Endothelial cell (in vitro differentiated cells): ENCODE results near the gene KLF3. TPM values are rescaled to one million over a fixed set of nuclear protein-coding genes. Genes with fewer than 3 reads are reported as not detected.

Experiments
- DNase-seq: peaks from one replicate; pipeline ENCODE4 v3.0.0; 2021; ENCODE audit warnings: low spot score
- H3K27ac Mint-ChIP-seq: one replicate; pipeline ENCODE4 v1.8.0; 2021; ENCODE audit warnings: mixed read lengths, inconsistent platforms; ENCODE audit not compliant: unreplicated experiment
- H3K27me3 Mint-ChIP-seq: one replicate; pipeline ENCODE4 v1.8.0; 2021; ENCODE audit warnings: mild to moderate bottlenecking, moderate library complexity, mixed read lengths, inconsistent platforms; ENCODE audit not compliant: unreplicated experiment
- H3K36me3 Mint-ChIP-seq: one replicate; pipeline ENCODE4 v1.8.0; 2021; ENCODE audit warnings: mild to moderate bottlenecking, low read depth, mixed read lengths, inconsistent platforms; ENCODE audit not compliant: unreplicated experiment
- H3K4me1 Mint-ChIP-seq: one replicate; pipeline ENCODE4 v1.8.0; 2021; ENCODE audit warnings: mild to moderate bottlenecking, mixed read lengths, inconsistent platforms; ENCODE audit not compliant: unreplicated experiment
- H3K4me3 Mint-ChIP-seq: one replicate; pipeline ENCODE4 v1.8.0; 2021; ENCODE audit warnings: mild to moderate bottlenecking, mixed read lengths, inconsistent platforms; ENCODE audit not compliant: unreplicated experiment
- H3K9me3 Mint-ChIP-seq: one replicate; pipeline ENCODE4 v1.8.0; 2021; ENCODE audit warnings: mixed read lengths, inconsistent platforms; ENCODE audit not compliant: unreplicated experiment
- CTCF ChIP-seq: fragments of 200-600 bp; sonication (generic); IDR thresholded peaks from one replicate; pipeline ENCODE4 v1.5.0; 2021; ENCODE audit warnings: antibody characterized with exemption; ENCODE audit not compliant: unreplicated experiment
- total RNA-seq: library from RNA; stranded (reverse); fragmentation: NEBNext Ultra II Directional; extraction: Animal tissue kit (Norgen Biotek cat#: 25700); gene quantifications from one replicate; pipeline ENCODE4 v1.2.1, GENCODE V29; 2021; ENCODE audit not compliant: unreplicated experiment

The KLF3 gene
- total RNA-seq, 1 donor from 2014 or later, result 73.4 TPM

- TF ChIP-seq CTCF, result no peak
- H3K27ac Mint-ChIP-seq, result no peak overlapping the region
- peaks cover 8% of the 10 kb centered on the region for H3K4me1 Mint-ChIP-seq
- peaks cover 9% of the 10 kb centered on the region for H3K27me3 Mint-ChIP-seq
- peaks cover 4% of the 10 kb centered on the region for H3K9me3 Mint-ChIP-seq
- no peak for DNase-seq
- peaks cover 13% of the 10 kb centered on the region for H3K36me3 Mint-ChIP-seq
- H3K4me3 Mint-ChIP-seq, result no peak overlapping the region
Measured at GRCh38 chr4:38747629-38748028, 83.6 kb downstream of the KLF3 start.

- Mint-ChIP-seq H3K4me1 (no peaks in the 10 kb centered on the region), H3K36me3 (peaks cover 13% of the 10 kb centered on the region), H3K4me3 (no peak overlapping the region), H3K27me3 (peaks cover 7% of the 10 kb centered on the region), H3K27ac (no peak overlapping the region), H3K9me3 (peaks cover 4% of the 10 kb centered on the region)
- TF ChIP-seq CTCF, result no peak
- DNase-seq, result no peak
Measured at GRCh38 chr4:38749336-38749735, 85.3 kb downstream of the KLF3 start.

Other genes with a start within 250 kb of the KLF3 start
- not detected for gene TLR10, start 118.8 kb downstream of the KLF3 start, total RNA-seq
- 0.23 TPM for gene TLR1, start 140.6 kb downstream of the KLF3 start, total RNA-seq
- 0.85 TPM for gene TLR6, start 192.6 kb downstream of the KLF3 start, total RNA-seq
- gene FAM114A1, start 203.6 kb downstream of the KLF3 start, total RNA-seq, result 27.0 TPM